ENCODE results near the gene DNM1.

Gene DNM1

GRCh38 chr9:128280084-128280622 lies 77.0 kb downstream of the DNM1 start:
- DNase-seq = no peak

GRCh38 chr9:128282500-128282899 lies 79.3 kb downstream of the DNM1 start:
- no peak for DNase-seq

GRCh38 chr9:128285033-128285784 lies 82.0 kb downstream of the DNM1 start:
- no peak for DNase-seq

GRCh38 chr9:128286440-128286839 lies 83.3 kb downstream of the DNM1 start:
- DNase-seq = no peak

- no peak for DNase-seq
Measured at GRCh38 chr9:128288273-128289004, 85.3 kb downstream of the DNM1 start.

GRCh38 chr9:128292009-128292408 lies 88.8 kb downstream of the DNM1 start:
- no peak for DNase-seq

- no peak for DNase-seq
Measured at GRCh38 chr9:128293091-128293490, 89.9 kb downstream of the DNM1 start.

GRCh38 chr9:128294142-128294541 lies 91.0 kb downstream of the DNM1 start:
- DNase-seq = no peak

GRCh38 chr9:128296340-128297220 lies 93.4 kb downstream of the DNM1 start:
- no peak for DNase-seq

GRCh38 chr9:128297221-128297773 lies 94.1 kb downstream of the DNM1 start:
- DNase-seq = no peak

- DNase-seq = no peak
Measured at GRCh38 chr9:128298535-128299482, 95.6 kb downstream of the DNM1 start.

GRCh38 chr9:128304136-128304970 lies 101.2 kb downstream of the DNM1 start:
- DNase-seq = no peak

Data from stimulated activated CD4-positive, alpha-beta T cell treated with anti-CD3 and anti-CD28 coated beads, Interleukin-4, amount 100 ng/mL, for 24 hours (primary cell).